GM23338 (cell line): Measurements from ENCODE around the gene PRC1.

ENCODE experiments used
- CREB1 ChIP-seq: fragments of 250-450 bp; sonication (Bioruptor Pico); IDR thresholded peaks from 2 replicates; pipeline ENCODE4 v1.5.0; 2020; ENCODE audit warnings: low read depth, mild to moderate bottlenecking, moderate library complexity
- CTCF ChIP-seq, 2 experiments: fragments of 200-600 bp in 1 of 2; sonication (generic) in 1 of 2; conservative IDR thresholded peaks; 2 replicates each; pipeline versions ENCODE4 v1.5.1 to v1.6.1; 2016 to 2017; ENCODE audit warnings: antibody characterized with exemption in 2 of 2, low read depth in 2 of 2, mild to moderate bottlenecking in 2 of 2, moderate library complexity in 1 of 2
- ETS1 ChIP-seq: IDR thresholded peaks from 2 replicates; pipeline ENCODE4 v1.6.1; 2016; ENCODE audit warnings: antibody characterized with exemption
- EZH2 ChIP-seq: fragments of 200-600 bp; sonication (generic); IDR thresholded peaks from one replicate; pipeline ENCODE4 v1.8.0; 2017; ENCODE audit warnings: antibody characterized with exemption, mild to moderate bottlenecking, low read depth; ENCODE audit not compliant: unreplicated experiment
- EZH2phosphoT487 ChIP-seq: fragments of 200-600 bp; sonication (generic); IDR thresholded peaks from one replicate; pipeline ENCODE4 v1.8.1; 2018; ENCODE audit warnings: antibody characterized with exemption; ENCODE audit not compliant: unreplicated experiment
- JUNB ChIP-seq: IDR thresholded peaks from one replicate; pipeline ENCODE4 v1.6.1; 2016; ENCODE audit warnings: antibody characterized with exemption; ENCODE audit not compliant: unreplicated experiment
- NANOG ChIP-seq: IDR thresholded peaks from 2 replicates; pipeline ENCODE4 v1.6.1; 2016; ENCODE audit warnings: antibody characterized with exemption, borderline replicate concordance
- POLR2AphosphoS5 ChIP-seq: IDR thresholded peaks from 2 replicates; pipeline ENCODE4 v1.6.1; 2016; ENCODE audit warnings: antibody characterized with exemption, low read depth
- REST ChIP-seq: IDR thresholded peaks from one replicate; pipeline ENCODE4 v1.6.1; 2018; ENCODE audit warnings: antibody characterized with exemption; ENCODE audit not compliant: unreplicated experiment
- STAT1 ChIP-seq: IDR thresholded peaks from one replicate; pipeline ENCODE4 v1.6.1; 2016; ENCODE audit warnings: antibody characterized with exemption; ENCODE audit not compliant: unreplicated experiment
- ZNF114 ChIP-seq: fragments of 250-450 bp; sonication (Bioruptor Pico); IDR thresholded peaks from 2 replicates; pipeline ENCODE4 v1.5.0; 2020; ENCODE audit warnings: mild to moderate bottlenecking, moderate library complexity
- ZNF331 ChIP-seq: fragments of 250-450 bp; sonication (Bioruptor Pico); IDR thresholded peaks from 2 replicates; pipeline ENCODE4 v1.5.0; 2020; ENCODE audit warnings: low read depth, mild to moderate bottlenecking, moderate library complexity
- ZNF462 ChIP-seq: fragments of 250-450 bp; sonication (Bioruptor Pico); IDR thresholded peaks from 2 replicates; pipeline ENCODE4 v1.5.0; 2020; ENCODE audit warnings: mild to moderate bottlenecking, moderate library complexity

- TF ChIP-seq CTCF (conservative IDR thresholded peaks at IDR 0.05; ENCODE audit: low read depth in 2 of 2) (no peak), POLR2AphosphoS5 (no peak), EZH2 (no peak), REST (no peak), EZH2phosphoT487 (no peak), ETS1 (no peak), ZNF114 (CRISPR knock-in tag) (no peak), JUNB (no peak), NANOG (no peak), CREB1 (CRISPR knock-in tag) (no peak), STAT1 (no peak), ZNF331 (CRISPR knock-in tag) (no peak), ZNF462 (CRISPR knock-in tag) (no peak)
These were observed 7.4 kb downstream of the PRC1 start for GRCh38 chr15:90986790-90987507.
